IMR-90 (cell line): ENCODE measurements around the gene NEUROG1. TPM values are rescaled to one million over a fixed set of nuclear protein-coding genes. Genes with fewer than 3 reads are reported as not detected.

ENCODE experiments used
- ATAC-seq: fragments of 200-7000 bp; cut with Tn5 transposase; 2 replicates; pipeline ENCODE4 v1.9.1; 2020; ENCODE audit warnings: low read depth, mild to moderate bottlenecking, moderate library complexity
- BruUV-seq: library from RNA; stranded (reverse); fragments of 400-500 nt; replicated peaks from 2 replicates; lab custom pipeline; 2021; lab: Mats Ljungman, UMichigan
- CTCF ChIA-PET: fragments of 300-600 bp; formaldehyde crosslinking; extraction: SDS; loops from one replicate; lab custom pipeline; 2021; ENCODE audit warnings: antibody characterized with exemption; lab: Yijun Ruan, JAX
- POLR2A ChIA-PET: fragments of 300-600 bp; sonication (Branson Sonifier 250); formaldehyde crosslinking; loops from one replicate; lab custom pipeline; 2022; ENCODE audit warnings: antibody characterized with exemption; ENCODE audit not compliant: unreplicated experiment; lab: Charles Lee
- DNase-seq: peaks from one replicate; pipeline ENCODE4 v3.0.0; 2013
- H2AFZ ChIP-seq: replicated peaks from 2 replicates; pipeline ENCODE3; 2013; ENCODE audit warnings: low read length, mild to moderate bottlenecking; ENCODE audit not compliant: poor library complexity
- H2AK5ac ChIP-seq: 2 replicates; pipeline ENCODE4 v1.6.1; 2013; ENCODE audit warnings: low read depth, low read length, inconsistent platforms
- H2AK9ac ChIP-seq: replicated peaks from 2 replicates; pipeline ENCODE3; 2013; ENCODE audit warnings: mild to moderate bottlenecking, low read depth, low read length, moderate library complexity; ENCODE audit not compliant: poor library complexity
- H2BK120ac ChIP-seq: 2 replicates; pipeline ENCODE4 v1.6.1; 2013; ENCODE audit warnings: low read depth, low read length, inconsistent platforms
- H2BK15ac ChIP-seq: 3 replicates; pipeline ENCODE4 v1.6.1; 2013; ENCODE audit warnings: low read depth, low read length, inconsistent platforms
- H2BK20ac ChIP-seq: 2 replicates; pipeline ENCODE4 v1.6.1; 2013; ENCODE audit warnings: low read depth, mild to moderate bottlenecking, inconsistent platforms, low read length, moderate library complexity
- H2BK5ac ChIP-seq: 2 replicates; pipeline ENCODE4 v1.6.1; 2013; ENCODE audit warnings: mild to moderate bottlenecking, low read depth, low read length, inconsistent platforms; ENCODE audit not compliant: poor library complexity, severe bottlenecking
- H3K14ac ChIP-seq: replicated peaks from 2 replicates; pipeline ENCODE4 v1.6.1; 2013; ENCODE audit warnings: low read depth, low read length, inconsistent platforms
- H3K18ac ChIP-seq: 2 replicates; pipeline ENCODE4 v1.6.1; 2013; ENCODE audit warnings: low read depth, low read length, control low read depth
- H3K23ac ChIP-seq: 2 replicates; pipeline ENCODE4 v1.6.1; 2013; ENCODE audit warnings: low read depth, low read length, inconsistent platforms
- H3K27ac ChIP-seq: 2 replicates; pipeline ENCODE4 v1.5.1; 2013; ENCODE audit warnings: mild to moderate bottlenecking, control low read depth, low read length; ENCODE audit not compliant: insufficient read depth
- H3K27me3 ChIP-seq: 2 replicates; pipeline ENCODE4 v1.6.1; 2013; ENCODE audit warnings: low read length; ENCODE audit not compliant: control insufficient read depth, insufficient read depth
- H3K36me3 ChIP-seq: 2 replicates; pipeline ENCODE4 v1.6.1; 2013; ENCODE audit warnings: low read length, mixed read lengths; ENCODE audit not compliant: control insufficient read depth, insufficient read depth
- H3K4ac ChIP-seq: 2 replicates; pipeline ENCODE4 v1.6.1; 2013; ENCODE audit warnings: low read depth, low read length, inconsistent platforms
- H3K4me1 ChIP-seq: 2 replicates; pipeline ENCODE4 v1.6.1; 2013; ENCODE audit warnings: low read length, mixed read lengths; ENCODE audit not compliant: control insufficient read depth, insufficient read depth
- H3K4me2 ChIP-seq: 2 replicates; pipeline ENCODE4 v1.6.1; 2013; ENCODE audit warnings: low read depth, mild to moderate bottlenecking, control low read depth, low read length, moderate library complexity
- H3K4me3 ChIP-seq: 2 replicates; pipeline ENCODE4 v1.5.1; 2013; ENCODE audit warnings: low read depth, mild to moderate bottlenecking, control low read depth, low read length, moderate library complexity; ENCODE audit not compliant: insufficient read depth
- H3K56ac ChIP-seq: 2 replicates; pipeline ENCODE4 v1.6.1; 2013; ENCODE audit warnings: low read length, inconsistent platforms; ENCODE audit not compliant: insufficient read depth; ENCODE audit errors: extremely low read depth
- H3K79me1 ChIP-seq, 2 experiments: 2 replicates each; pipeline ENCODE4 v1.6.1; 2013; ENCODE audit warnings: low read length in 2 of 2, inconsistent platforms in 1 of 2, low read depth in 1 of 2
- H3K9ac ChIP-seq: 2 replicates; pipeline ENCODE4 v1.6.1; 2013; ENCODE audit warnings: low read depth, low read length, control low read depth
- H3K9me1 ChIP-seq: 2 replicates; pipeline ENCODE4 v1.6.1; 2013; ENCODE audit warnings: low read length, inconsistent platforms; ENCODE audit not compliant: insufficient read depth
- H3K9me3 ChIP-seq: 2 replicates; pipeline ENCODE4 v1.6.1; 2013; ENCODE audit warnings: low read length; ENCODE audit not compliant: control insufficient read depth, insufficient read depth
- H4K20me1 ChIP-seq: 2 replicates; pipeline ENCODE4 v1.6.1; 2013; ENCODE audit warnings: low read length, inconsistent platforms; ENCODE audit not compliant: insufficient read depth
- H4K5ac ChIP-seq: 2 replicates; pipeline ENCODE4 v1.6.1; 2013; ENCODE audit warnings: mild to moderate bottlenecking, low read depth, low read length, control low read depth
- H4K8ac ChIP-seq, 2 experiments: 2 replicates each; pipeline ENCODE4 v1.6.1; 2013; ENCODE audit warnings: low read depth in 2 of 2, low read length in 2 of 2, control low read depth in 1 of 2, inconsistent platforms in 1 of 2
- H4K91ac ChIP-seq: 2 replicates; pipeline ENCODE4 v1.6.1; 2013; ENCODE audit warnings: low read depth, low read length, inconsistent platforms; ENCODE audit not compliant: insufficient read depth
- CEBPB ChIP-seq: IDR thresholded peaks from 2 replicates; pipeline ENCODE4 v1.6.1; 2012; ENCODE audit warnings: low read depth, low read length, improper control_type of control experiment
- RCOR1 ChIP-seq: IDR thresholded peaks from 2 replicates; pipeline ENCODE4 v1.6.1; 2012; ENCODE audit warnings: mild to moderate bottlenecking, low read length, improper control_type of control experiment; ENCODE audit not compliant: insufficient replicate concordance
- SMC3 ChIP-seq: fragments of 150-350 bp; IDR thresholded peaks from 2 replicates; pipeline ENCODE4 v1.6.1; 2016; ENCODE audit warnings: low read depth, mild to moderate bottlenecking, antibody characterized with exemption, low read length, moderate library complexity
- WGBS, 2 experiments: methylation state at CpG; one replicate each; pipeline versions ENCODE4 v1.1.5 to v1.1.7; 2013; ENCODE audit warnings: missing lambda C conversion rate in 2 of 2; ENCODE audit not compliant: insufficient read length in 1 of 2; ENCODE audit errors: extremely low coverage in 2 of 2; 5-methylcytosine and 5-hydroxymethylcytosine counted together
- dilution Hi-C: fragments of 300-500 bp; cut with HindIII; formaldehyde crosslinking; loops from one replicate; pipeline ENCODE4 v1.14.3; 2018; ENCODE audit warnings: low sequenced_read_pairs; ENCODE audit not compliant: unreplicated experiment
- in situ Hi-C: fragments of 300-500 bp; cut with MboI; formaldehyde crosslinking; loops from 3 replicates; pipeline ENCODE4 v1.14.3; 2019; ENCODE audit warnings: low sequenced_read_pairs, inconsistent platforms, mixed read lengths
- intact Hi-C: fragments of 100-400 bp; cut with micrococcal nuclease; formaldehyde crosslinking; loops from 2 replicates; pipeline ENCODE4 v1.10.0; 2022
- polyA plus RNA-seq, 3 experiments: library from polyadenylated mRNA; depleted of rRNA; stranded (reverse); fragments of >200 nt; gene quantifications; 2 replicates each; pipeline ENCODE4 v1.2.3, GENCODE V29; 2012; ENCODE audit warnings: low replicate concordance in 1 of 3
- total RNA-seq: library from RNA; depleted of rRNA; stranded (reverse); fragments of >200 nt; gene quantifications from 2 replicates; pipeline ENCODE4 v1.2.3, GENCODE V29; 2012
- TF ChIP-seq, protein P1 (sequence below): fragments of 150-350 bp; IDR thresholded peaks from 2 replicates; pipeline ENCODE4 v1.6.1; 2017; ENCODE audit warnings: mild to moderate bottlenecking, antibody characterized with exemption, low read length, low read depth
- TF ChIP-seq, protein P2 (sequence below): conservative IDR thresholded peaks from 2 replicates; pipeline ENCODE4 v1.5.1; 2012; ENCODE audit warnings: mild to moderate bottlenecking, low read depth, low read length, improper control_type of control experiment

The NEUROG1 gene
- total and polyA plus RNA-seq, 2 of the 4 experiments (the other 2 are of a cell fraction): not detected

DNA sequence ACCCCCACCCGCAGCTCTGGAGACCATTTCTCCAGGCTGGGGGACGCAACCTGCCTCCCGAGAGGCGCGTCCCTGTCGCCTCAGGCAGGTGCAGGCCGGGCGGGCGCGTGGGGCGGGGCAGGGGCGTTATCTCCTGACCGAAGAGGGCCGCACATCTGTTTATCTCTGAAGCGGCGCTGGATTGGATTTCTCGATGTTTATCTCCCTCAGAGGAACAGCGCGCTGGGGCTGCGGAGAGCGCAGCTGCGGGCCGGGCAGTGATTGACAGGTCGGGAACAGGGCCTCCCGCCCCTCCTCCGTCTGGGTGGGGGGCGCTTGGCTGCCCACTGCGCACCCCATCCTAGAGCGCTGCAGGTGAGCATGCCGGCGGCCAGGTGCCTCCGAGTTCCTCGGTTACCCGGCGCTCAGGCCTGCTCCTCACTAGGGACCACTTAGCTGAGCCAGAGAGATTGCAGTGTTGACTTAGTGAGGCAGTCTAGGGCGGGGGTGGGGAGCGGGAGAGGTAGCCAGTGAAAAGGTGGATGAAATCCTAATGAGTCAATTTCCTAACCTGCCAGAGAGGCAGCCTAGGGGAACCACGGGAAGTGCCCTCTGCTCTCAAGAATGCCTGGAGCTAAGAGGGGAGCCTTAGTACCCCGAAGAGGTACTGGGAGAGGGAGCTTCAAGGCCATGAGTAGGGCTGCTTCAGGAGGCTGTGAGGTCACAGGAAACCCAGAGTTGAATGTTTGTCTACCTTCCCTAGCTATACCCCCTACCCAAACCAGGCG, 44.0 kb downstream of the NEUROG1 start:
- BruUV-seq: no TSS peak
- CTCF ChIA-PET: no interaction called here
- WGBS, 2 experiments: 60% methylated on average over 2 of the region's 40 CpGs; no CpG with 5 or more reads in 1 of the 2 experiments

More for the DNA sequence above, 44.0 kb downstream of the NEUROG1 start:
- Histone ChIP-seq H3K14ac (no peak overlapping the region), H3K4me3 (no peak overlapping the region), H2AFZ (no peak overlapping the region), H3K27me3 (peaks cover 39% of the 10 kb centered on the region), H3K23ac (no peak overlapping the region), H2BK120ac (no peak overlapping the region), H3K18ac (no peak overlapping the region), H2BK15ac (no peak overlapping the region), H3K9me1 (no peaks in the 10 kb centered on the region), H2AK9ac (no peak overlapping the region), H2BK20ac (no peak overlapping the region), H3K36me3 (no peaks in the 10 kb centered on the region), H3K4ac (no peak overlapping the region), H4K91ac (no peak overlapping the region), H3K9ac (no peak overlapping the region), H3K9me3 (no peaks in the 10 kb centered on the region), H3K27ac (no peak overlapping the region), H4K8ac (no peak overlapping the region), H4K5ac (no peak overlapping the region), H3K56ac (no peak overlapping the region), H2AK5ac (no peak overlapping the region), H3K79me1 (no peaks in the 10 kb centered on the region), H2BK5ac (no peak overlapping the region), H3K4me2 (no peak overlapping the region), H4K20me1 (no peaks in the 10 kb centered on the region), H3K4me1 (peaks cover 15% of the 10 kb centered on the region)
- POLR2A ChIA-PET: interaction anchor here (0.6 kb wide), 1 partner anchor 14 kb away, joined by 28 read pairs; no protein-coding TSS in a partner anchor
- no peak for ATAC-seq
- intact Hi-C loops (no loop called here), in situ Hi-C loops (no loop called here), dilution Hi-C loops (no loop called here)
- no peak for DNase-seq
- no peak for TF ChIP-seq SMC3
- TF ChIP-seq CEBPB: no peak
- TF ChIP-seq, protein P1, sequence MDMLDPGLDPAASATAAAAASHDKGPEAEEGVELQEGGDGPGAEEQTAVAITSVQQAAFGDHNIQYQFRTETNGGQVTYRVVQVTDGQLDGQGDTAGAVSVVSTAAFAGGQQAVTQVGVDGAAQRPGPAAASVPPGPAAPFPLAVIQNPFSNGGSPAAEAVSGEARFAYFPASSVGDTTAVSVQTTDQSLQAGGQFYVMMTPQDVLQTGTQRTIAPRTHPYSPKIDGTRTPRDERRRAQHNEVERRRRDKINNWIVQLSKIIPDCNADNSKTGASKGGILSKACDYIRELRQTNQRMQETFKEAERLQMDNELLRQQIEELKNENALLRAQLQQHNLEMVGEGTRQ: no peak
- no peak for TF ChIP-seq RCOR1
- TF ChIP-seq, protein P2, sequence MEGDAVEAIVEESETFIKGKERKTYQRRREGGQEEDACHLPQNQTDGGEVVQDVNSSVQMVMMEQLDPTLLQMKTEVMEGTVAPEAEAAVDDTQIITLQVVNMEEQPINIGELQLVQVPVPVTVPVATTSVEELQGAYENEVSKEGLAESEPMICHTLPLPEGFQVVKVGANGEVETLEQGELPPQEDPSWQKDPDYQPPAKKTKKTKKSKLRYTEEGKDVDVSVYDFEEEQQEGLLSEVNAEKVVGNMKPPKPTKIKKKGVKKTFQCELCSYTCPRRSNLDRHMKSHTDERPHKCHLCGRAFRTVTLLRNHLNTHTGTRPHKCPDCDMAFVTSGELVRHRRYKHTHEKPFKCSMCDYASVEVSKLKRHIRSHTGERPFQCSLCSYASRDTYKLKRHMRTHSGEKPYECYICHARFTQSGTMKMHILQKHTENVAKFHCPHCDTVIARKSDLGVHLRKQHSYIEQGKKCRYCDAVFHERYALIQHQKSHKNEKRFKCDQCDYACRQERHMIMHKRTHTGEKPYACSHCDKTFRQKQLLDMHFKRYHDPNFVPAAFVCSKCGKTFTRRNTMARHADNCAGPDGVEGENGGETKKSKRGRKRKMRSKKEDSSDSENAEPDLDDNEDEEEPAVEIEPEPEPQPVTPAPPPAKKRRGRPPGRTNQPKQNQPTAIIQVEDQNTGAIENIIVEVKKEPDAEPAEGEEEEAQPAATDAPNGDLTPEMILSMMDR: no peak
